Activated T-helper 9 cell treated with anti-CD3 and anti-CD28 coated beads, Interleukin-2, amount 50 U/mL, for 16 hours (primary cell): ENCODE results near the gene KRT84.

Experiments used
- DNase-seq: peaks from one replicate; pipeline ENCODE4 v3.0.0-alpha.2; 2020; ENCODE audit warnings: low read depth

Gene KRT84

GRCh38 chr12:52343550-52343949 lies 41.9 kb downstream of the KRT84 start:
- DNase-seq = no peak

GRCh38 chr12:52342781-52343490 lies 42.5 kb downstream of the KRT84 start:
- no peak for DNase-seq

GRCh38 chr12:52341066-52341580 lies 44.3 kb downstream of the KRT84 start:
- DNase-seq = no peak

GRCh38 chr12:52338241-52338960 lies 47.1 kb downstream of the KRT84 start:
- no peak for DNase-seq

- DNase-seq = no peak
These were observed 48.4 kb downstream of the KRT84 start for GRCh38 chr12:52337054-52337453.

GRCh38 chr12:52336641-52337040 lies 48.8 kb downstream of the KRT84 start:
- DNase-seq = no peak

GRCh38 chr12:52335598-52336262 lies 49.7 kb downstream of the KRT84 start:
- DNase-seq = no peak

GRCh38 chr12:52334185-52334584 lies 51.3 kb downstream of the KRT84 start:
- DNase-seq = no peak

GRCh38 chr12:52333321-52333720 lies 52.1 kb downstream of the KRT84 start:
- no peak for DNase-seq

- DNase-seq = no peak
These were observed 53.1 kb downstream of the KRT84 start for GRCh38 chr12:52332381-52332780.

GRCh38 chr12:52331833-52332232 lies 53.6 kb downstream of the KRT84 start:
- no peak for DNase-seq

GRCh38 chr12:52331039-52331438 lies 54.4 kb downstream of the KRT84 start:
- DNase-seq = no peak

GRCh38 chr12:52327830-52328500 lies 57.5 kb downstream of the KRT84 start:
- DNase-seq = no peak
